ENCODE measurements around the gene FAF1.

DNA sequence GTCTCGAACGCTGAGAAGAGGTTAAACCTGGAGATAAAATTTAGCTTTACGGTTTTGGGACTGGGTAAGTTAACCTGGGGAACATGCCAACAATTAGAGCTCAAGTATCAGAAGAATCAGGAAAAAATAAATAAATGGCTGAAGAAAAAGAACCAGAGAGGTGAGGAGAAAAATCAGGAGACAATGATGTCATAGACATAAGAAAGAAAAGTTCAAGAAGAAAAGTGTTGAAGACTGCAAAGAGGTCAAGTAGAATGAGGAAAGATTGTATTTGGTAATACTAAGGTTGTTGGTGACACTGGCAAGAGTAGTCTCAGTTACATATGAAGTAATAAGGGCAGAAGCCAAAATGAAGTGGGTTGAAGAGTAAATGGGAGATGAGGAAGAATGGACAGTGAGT is 36.0 kb upstream of the FAF1 start:
- TF ChIP-seq, protein P1, sequence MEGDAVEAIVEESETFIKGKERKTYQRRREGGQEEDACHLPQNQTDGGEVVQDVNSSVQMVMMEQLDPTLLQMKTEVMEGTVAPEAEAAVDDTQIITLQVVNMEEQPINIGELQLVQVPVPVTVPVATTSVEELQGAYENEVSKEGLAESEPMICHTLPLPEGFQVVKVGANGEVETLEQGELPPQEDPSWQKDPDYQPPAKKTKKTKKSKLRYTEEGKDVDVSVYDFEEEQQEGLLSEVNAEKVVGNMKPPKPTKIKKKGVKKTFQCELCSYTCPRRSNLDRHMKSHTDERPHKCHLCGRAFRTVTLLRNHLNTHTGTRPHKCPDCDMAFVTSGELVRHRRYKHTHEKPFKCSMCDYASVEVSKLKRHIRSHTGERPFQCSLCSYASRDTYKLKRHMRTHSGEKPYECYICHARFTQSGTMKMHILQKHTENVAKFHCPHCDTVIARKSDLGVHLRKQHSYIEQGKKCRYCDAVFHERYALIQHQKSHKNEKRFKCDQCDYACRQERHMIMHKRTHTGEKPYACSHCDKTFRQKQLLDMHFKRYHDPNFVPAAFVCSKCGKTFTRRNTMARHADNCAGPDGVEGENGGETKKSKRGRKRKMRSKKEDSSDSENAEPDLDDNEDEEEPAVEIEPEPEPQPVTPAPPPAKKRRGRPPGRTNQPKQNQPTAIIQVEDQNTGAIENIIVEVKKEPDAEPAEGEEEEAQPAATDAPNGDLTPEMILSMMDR (IDR thresholded peaks at IDR 0.05): no peak
- TF ChIP-seq POLR2A (IDR thresholded peaks at IDR 0.05): no peak

All from esophagus squamous epithelium (tissue), 4 donors.